Sigmoid colon (tissue), 7 donors: ENCODE measurements around the gene OR51B4. TPM values are rescaled to one million over a fixed set of nuclear protein-coding genes. Genes with fewer than 3 reads are reported as not detected.

Source experiments
- DNase-seq: peaks from one replicate; pipeline ENCODE4 v3.0.0-alpha.2; 2019
- H3K27ac ChIP-seq, 4 donors: fragments of 200-600 bp; sonication (generic); one replicate each; pipeline ENCODE4 v1.5.1; 2016 to 2019; ENCODE audit warnings: mild to moderate bottlenecking in 1 of 4
- H3K27me3 ChIP-seq, 3 donors: fragments of 200-600 bp; sonication (generic); one replicate each; pipeline ENCODE4 v1.5.1; 2019; ENCODE audit warnings: mild to moderate bottlenecking in 1 of 3
- H3K36me3 ChIP-seq, 4 donors: fragments of 200-600 bp; sonication (generic); one replicate each; pipeline ENCODE4 v1.5.1; 2016 to 2019
- H3K4me1 ChIP-seq, 4 donors: fragments of 200-600 bp; sonication (generic); one replicate each; pipeline ENCODE4 v1.5.1; 2017 to 2019
- H3K4me3 ChIP-seq, 4 donors: fragments of 200-600 bp; sonication (generic); one replicate each; pipeline ENCODE4 v1.5.1; 2017 to 2019; ENCODE audit warnings: mild to moderate bottlenecking in 2 of 4, moderate library complexity in 1 of 4
- H3K9me3 ChIP-seq, 4 donors: fragments of 200-600 bp in 3 of 4; sonication (generic) in 3 of 4; one replicate each; pipeline versions ENCODE4 v1.5.1 to v1.6.1; 2013 to 2019
- EP300 ChIP-seq, 4 donors: sonication (generic); formaldehyde crosslinking; IDR thresholded peaks; one replicate each; pipeline ENCODE4 v1.6.1; 2017; ENCODE audit warnings: antibody characterized with exemption in 4 of 4
- POLR2A ChIP-seq, 2 donors: fragments of 450-650 bp; IDR thresholded peaks; one replicate each; pipeline ENCODE4 v1.6.1; 2016; ENCODE audit warnings: antibody characterized with exemption in 2 of 2, mild to moderate bottlenecking in 2 of 2, moderate library complexity in 2 of 2
- POLR2AphosphoS5 ChIP-seq, 4 donors: sonication (generic); formaldehyde crosslinking; IDR thresholded peaks; one replicate each; pipeline ENCODE4 v1.6.1; 2017; ENCODE audit warnings: antibody characterized with exemption in 4 of 4
- WGBS, 2 donors: extraction: QIAGEN DNeasy Blood & Tissue Kit; methylation state at CpG; one replicate each; pipeline ENCODE4 v1.1.7; 2013; 5-methylcytosine and 5-hydroxymethylcytosine counted together
- intact Hi-C: fragments of 100-400 bp; cut with DNase I; formaldehyde crosslinking; loops from one replicate; pipeline ENCODE4 v1.15.1; 2023
- polyA plus RNA-seq, 3 donors: library from polyadenylated mRNA; stranded (reverse); fragments of 200-250 nt; gene quantifications; one replicate each; pipeline ENCODE4 v1.2.3, GENCODE V29; 2013
- total RNA-seq, 4 donors: library from RNA; depleted of rRNA; stranded (reverse); fragments of >200 nt; gene quantifications; one replicate each; pipeline ENCODE4 v1.1.0, GENCODE V29; 2016
- TF ChIP-seq, protein P1 (sequence below), 4 experiments: fragments of 450-650 bp in 3 of 4; fragments of 200-600 bp in 1 of 4; IDR thresholded peaks; one replicate each; pipeline ENCODE4 v1.5.1; 2016 to 2019; ENCODE audit warnings: antibody characterized with exemption in 4 of 4, mild to moderate bottlenecking in 3 of 4, moderate library complexity in 2 of 4
- donor health status: healthy with polysubstance abuse.
- donor health status: Bipolar disorder and iron deficiency.
- donor health status: healthy.

Gene OR51B4
- total and polyA plus RNA-seq, 7 donors: not detected

DNA sequence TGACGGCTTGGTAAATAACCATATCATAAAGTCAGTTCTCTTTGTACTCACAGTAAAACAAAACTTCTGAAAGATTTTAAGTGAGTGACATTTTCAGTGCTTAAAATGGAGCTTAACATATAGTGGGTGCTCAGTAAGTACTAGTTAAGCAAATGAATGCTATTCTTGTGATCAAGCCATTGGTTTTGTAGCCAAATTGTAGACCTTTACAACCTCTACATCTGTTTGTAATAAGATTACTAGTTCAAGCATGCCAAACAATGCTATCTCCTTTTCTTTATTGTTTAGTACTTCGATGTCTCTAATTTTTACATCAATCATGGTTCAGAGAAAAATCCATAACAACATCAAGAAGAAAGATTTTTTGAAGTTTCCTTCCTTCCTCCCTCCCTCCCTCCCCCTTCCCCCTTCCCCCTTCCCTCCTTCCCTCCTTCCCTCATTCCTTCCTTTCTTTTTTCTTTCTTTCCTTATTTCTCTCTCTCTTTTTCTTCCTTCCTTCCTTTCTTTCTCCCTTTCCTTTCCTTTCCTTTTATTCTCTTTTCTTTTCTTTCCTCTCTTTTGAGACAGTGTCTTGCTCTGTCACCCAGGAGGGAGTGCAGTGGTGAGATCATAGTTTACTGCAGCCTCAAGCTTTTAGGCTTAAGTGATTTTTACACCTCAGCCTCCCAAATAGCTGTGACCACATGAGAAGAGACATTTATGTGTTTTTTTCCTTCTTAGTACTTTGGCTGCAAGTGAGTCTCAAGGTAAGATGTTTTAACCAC, 5.7 kb upstream of the OR51B4 start:
- H3K4me3 ChIP-seq: no peak overlapping the region
- no peak for DNase-seq
- intact Hi-C loops: no loop called here
- no peaks in the 10 kb centered on the region for H3K4me1 ChIP-seq
- WGBS, 2 donors: 19 to 75% methylated on average over 2 of the region's 2 CpGs
- H3K9me3 ChIP-seq: no peaks in the 10 kb centered on the region
- no peaks in the 10 kb centered on the region for H3K36me3 ChIP-seq
- no peaks in the 10 kb centered on the region for H3K27me3 ChIP-seq
- no peak overlapping the region for H3K27ac ChIP-seq
- TF ChIP-seq POLR2AphosphoS5 (IDR thresholded peaks at IDR 0.05) (no peak), POLR2A (IDR thresholded peaks at IDR 0.05) (no peak), EP300 (IDR thresholded peaks at IDR 0.05) (no peak)
- TF ChIP-seq, protein P1, sequence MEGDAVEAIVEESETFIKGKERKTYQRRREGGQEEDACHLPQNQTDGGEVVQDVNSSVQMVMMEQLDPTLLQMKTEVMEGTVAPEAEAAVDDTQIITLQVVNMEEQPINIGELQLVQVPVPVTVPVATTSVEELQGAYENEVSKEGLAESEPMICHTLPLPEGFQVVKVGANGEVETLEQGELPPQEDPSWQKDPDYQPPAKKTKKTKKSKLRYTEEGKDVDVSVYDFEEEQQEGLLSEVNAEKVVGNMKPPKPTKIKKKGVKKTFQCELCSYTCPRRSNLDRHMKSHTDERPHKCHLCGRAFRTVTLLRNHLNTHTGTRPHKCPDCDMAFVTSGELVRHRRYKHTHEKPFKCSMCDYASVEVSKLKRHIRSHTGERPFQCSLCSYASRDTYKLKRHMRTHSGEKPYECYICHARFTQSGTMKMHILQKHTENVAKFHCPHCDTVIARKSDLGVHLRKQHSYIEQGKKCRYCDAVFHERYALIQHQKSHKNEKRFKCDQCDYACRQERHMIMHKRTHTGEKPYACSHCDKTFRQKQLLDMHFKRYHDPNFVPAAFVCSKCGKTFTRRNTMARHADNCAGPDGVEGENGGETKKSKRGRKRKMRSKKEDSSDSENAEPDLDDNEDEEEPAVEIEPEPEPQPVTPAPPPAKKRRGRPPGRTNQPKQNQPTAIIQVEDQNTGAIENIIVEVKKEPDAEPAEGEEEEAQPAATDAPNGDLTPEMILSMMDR (IDR thresholded peaks at IDR 0.05): no peak

DNA sequence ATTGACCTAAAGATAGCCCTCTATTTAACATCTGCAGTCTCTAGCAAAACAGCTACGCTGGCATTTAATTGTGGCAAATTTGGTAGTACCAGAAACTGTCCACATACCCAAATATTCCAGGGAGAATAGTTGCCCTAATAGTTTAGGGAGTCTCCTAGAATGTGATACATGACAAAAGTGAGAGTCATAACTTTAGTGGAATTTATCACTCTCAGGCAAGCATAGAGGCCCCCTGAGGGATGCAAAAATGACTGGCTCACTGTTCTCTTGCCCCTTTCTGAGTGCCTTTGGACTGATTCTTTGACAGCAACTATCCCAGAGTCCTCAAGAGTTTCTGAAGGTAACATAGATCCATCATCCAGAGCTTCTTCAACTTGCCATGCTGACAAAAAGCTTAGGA, 2.3 kb upstream of the OR51B4 start:
- Histone ChIP-seq H3K36me3 (no peaks in the 10 kb centered on the region), H3K27ac (no peak overlapping the region), H3K9me3 (no peaks in the 10 kb centered on the region), H3K4me1 (no peaks in the 10 kb centered on the region), H3K4me3 (no peak overlapping the region), H3K27me3 (no peaks in the 10 kb centered on the region)
- no peak for DNase-seq
- 42 to 94% methylated on average over 1 of the region's 1 CpG for WGBS, 2 donors
- no peak for TF ChIP-seq POLR2A (IDR thresholded peaks at IDR 0.05)
- TF ChIP-seq, protein P1 (IDR thresholded peaks at IDR 0.05): no peak
- TF ChIP-seq EP300 (IDR thresholded peaks at IDR 0.05): no peak
- TF ChIP-seq POLR2AphosphoS5 (IDR thresholded peaks at IDR 0.05): no peak
- intact Hi-C loops: no loop called here

DNA sequence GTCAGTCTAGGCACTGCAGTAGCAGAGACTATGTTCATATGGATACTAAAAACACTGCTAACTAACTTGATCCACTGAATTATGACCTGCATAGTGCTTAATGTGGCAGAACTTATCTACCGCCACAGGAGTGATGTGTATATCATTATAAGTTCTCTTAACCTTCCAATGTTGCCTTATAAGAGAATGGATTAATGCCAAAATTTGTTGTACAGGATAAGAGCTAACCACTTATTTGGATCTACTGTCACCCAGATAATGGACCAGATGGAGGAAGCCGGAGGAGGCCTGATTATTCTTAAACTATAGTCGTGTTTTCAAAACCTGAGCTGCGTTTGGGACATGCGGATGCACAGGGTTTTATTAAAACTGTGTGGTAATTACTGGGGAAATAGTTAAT, 1.9 kb upstream of the OR51B4 start:
- Histone ChIP-seq H3K27me3 (no peaks in the 10 kb centered on the region), H3K4me1 (no peaks in the 10 kb centered on the region), H3K9me3 (no peaks in the 10 kb centered on the region), H3K27ac (no peak overlapping the region), H3K36me3 (no peaks in the 10 kb centered on the region), H3K4me3 (no peak overlapping the region)
- intact Hi-C loops: no loop called here
- 72 to 88% methylated on average over 5 of the region's 5 CpGs for whole genome bisulfite sequencing, 2 donors
- DNase-seq: no peak
- TF ChIP-seq, protein P1 (IDR thresholded peaks at IDR 0.05): no peak
- TF ChIP-seq POLR2AphosphoS5 (IDR thresholded peaks at IDR 0.05) (no peak), POLR2A (IDR thresholded peaks at IDR 0.05) (no peak), EP300 (IDR thresholded peaks at IDR 0.05) (no peak)

DNA sequence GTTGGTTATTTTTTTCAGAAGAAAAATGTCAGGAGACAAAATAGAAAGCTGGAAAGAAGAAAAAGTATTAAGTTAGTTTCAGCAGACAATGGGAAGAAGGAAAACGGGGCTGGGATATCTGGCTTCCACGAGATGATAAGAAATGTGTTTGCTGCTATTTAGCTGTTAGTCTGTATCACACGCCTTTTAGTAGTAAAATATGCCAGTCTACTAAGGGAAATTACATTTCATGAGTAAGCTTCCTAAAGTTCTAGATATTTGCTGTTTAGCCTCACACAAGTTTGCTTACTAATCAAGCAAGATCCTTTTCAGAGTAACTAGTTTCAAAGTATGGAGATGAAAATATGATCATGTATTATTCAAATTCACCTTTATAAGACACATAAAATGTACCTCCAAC, 1.5 kb downstream of the OR51B4 start:
- DNase-seq: no peak
- no peak for TF ChIP-seq POLR2A (IDR thresholded peaks at IDR 0.05)
- no peak for TF ChIP-seq POLR2AphosphoS5 (IDR thresholded peaks at IDR 0.05)
- TF ChIP-seq EP300 (IDR thresholded peaks at IDR 0.05): no peak
- TF ChIP-seq, protein P1 (IDR thresholded peaks at IDR 0.05): no peak
- WGBS, 2 donors: 54 to 72% methylated on average over 3 of the region's 3 CpGs
- intact Hi-C loops: no loop called here
- Histone ChIP-seq H3K4me1 (no peaks in the 10 kb centered on the region), H3K27me3 (no peaks in the 10 kb centered on the region), H3K36me3 (no peaks in the 10 kb centered on the region), H3K9me3 (no peaks in the 10 kb centered on the region), H3K4me3 (no peak overlapping the region), H3K27ac (no peak overlapping the region)

DNA sequence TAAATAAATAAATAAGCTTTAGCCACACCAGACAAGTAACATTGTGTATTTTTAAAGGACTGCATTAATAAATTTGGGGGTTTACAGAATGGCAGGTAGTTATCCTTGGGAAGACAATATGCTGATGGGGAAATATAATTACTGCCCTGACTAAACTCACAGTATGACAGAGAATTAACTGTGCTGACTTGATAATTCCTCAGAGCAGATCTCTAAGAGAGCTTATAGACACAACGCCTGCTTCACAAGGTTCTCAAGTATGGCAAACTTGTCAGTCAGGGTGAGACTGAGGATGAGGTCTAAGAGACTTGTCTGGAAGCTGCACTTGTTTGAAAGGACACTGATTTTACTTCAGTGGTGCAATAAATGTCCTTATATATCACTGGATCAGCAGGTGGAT, 3.3 kb downstream of the OR51B4 start:
- H3K9me3 ChIP-seq: no peaks in the 10 kb centered on the region
- H3K36me3 ChIP-seq: no peaks in the 10 kb centered on the region
- 65 to 78% methylated on average over 1 of the region's 1 CpG for WGBS, 2 donors
- H3K27ac ChIP-seq: no peak overlapping the region
- TF ChIP-seq, protein P1 (IDR thresholded peaks at IDR 0.05): no peak
- no peak for TF ChIP-seq EP300 (IDR thresholded peaks at IDR 0.05)
- no peak for TF ChIP-seq POLR2AphosphoS5 (IDR thresholded peaks at IDR 0.05)
- no peak for TF ChIP-seq POLR2A (IDR thresholded peaks at IDR 0.05)
- no peak for DNase-seq
- no peaks in the 10 kb centered on the region for H3K27me3 ChIP-seq
- H3K4me1 ChIP-seq: no peaks in the 10 kb centered on the region
- no peak overlapping the region for H3K4me3 ChIP-seq
- intact Hi-C loops: no loop called here
